H9 (cell line): ENCODE results near the gene SETD3. TPM values are rescaled to one million over a fixed set of nuclear protein-coding genes. Genes with fewer than 3 reads are reported as not detected.

Experiments used
- DNase-seq: peaks from one replicate; pipeline ENCODE4 v3.0.0-alpha.2; 2017
- H2AFZ ChIP-seq: one replicate; pipeline ENCODE4 v1.6.1; 2013; ENCODE audit warnings: mild to moderate bottlenecking, low read length, control low read depth, moderate library complexity
- H2AK5ac ChIP-seq: 2 replicates; pipeline ENCODE4 v1.6.1; 2013; ENCODE audit warnings: low read length, control low read depth, mixed read lengths; ENCODE audit not compliant: insufficient read length
- H2BK120ac ChIP-seq: one replicate; pipeline ENCODE4 v1.6.1; 2013; ENCODE audit warnings: low read depth, mild to moderate bottlenecking, low read length, control low read depth, inconsistent platforms; ENCODE audit not compliant: poor library complexity, severe bottlenecking
- H2BK12ac ChIP-seq: 2 replicates; pipeline ENCODE4 v1.6.1; 2013; ENCODE audit warnings: low read length, control low read depth, mixed read lengths, low read depth; ENCODE audit not compliant: insufficient read length
- H2BK15ac ChIP-seq: 2 replicates; pipeline ENCODE4 v1.6.1; 2013; ENCODE audit warnings: low read depth, low read length, control low read depth
- H2BK20ac ChIP-seq: one replicate; pipeline ENCODE4 v1.6.1; 2013; ENCODE audit warnings: low read depth, mild to moderate bottlenecking, low read length, control low read depth, inconsistent platforms; ENCODE audit not compliant: poor library complexity, severe bottlenecking
- H2BK5ac ChIP-seq: 2 replicates; pipeline ENCODE4 v1.6.1; 2013; ENCODE audit warnings: low read length, control low read depth, mixed read lengths; ENCODE audit not compliant: insufficient read length
- H3K14ac ChIP-seq: 2 replicates; pipeline ENCODE4 v1.6.1; 2013; ENCODE audit warnings: low read length, control low read depth; ENCODE audit not compliant: insufficient read depth
- H3K18ac ChIP-seq: 2 replicates; pipeline ENCODE4 v1.6.1; 2013; ENCODE audit warnings: low read depth, mild to moderate bottlenecking, mixed read lengths, low read length, control low read depth; ENCODE audit not compliant: insufficient read length
- H3K23ac ChIP-seq: 2 replicates; pipeline ENCODE4 v1.6.1; 2013; ENCODE audit warnings: low read length, control low read depth, mixed read lengths, low read depth; ENCODE audit not compliant: insufficient read length
- H3K23me2 ChIP-seq: 2 replicates; pipeline ENCODE4 v1.6.1; 2013; ENCODE audit warnings: low read depth, mild to moderate bottlenecking, mixed read lengths, low read length, control low read depth; ENCODE audit not compliant: insufficient read length, poor library complexity, severe bottlenecking
- H3K27ac ChIP-seq: 2 replicates; pipeline ENCODE4 v1.5.1; 2013; ENCODE audit warnings: low read length, control low read depth, mixed read lengths, low read depth; ENCODE audit not compliant: insufficient read length
- H3K27me3 ChIP-seq: 2 replicates; pipeline ENCODE4 v1.6.1; 2013; ENCODE audit warnings: low read length, control low read depth, inconsistent platforms; ENCODE audit not compliant: insufficient read depth
- H3K4ac ChIP-seq: 2 replicates; pipeline ENCODE4 v1.6.1; 2013; ENCODE audit warnings: low read depth, mild to moderate bottlenecking, control low read depth, inconsistent platforms, low read length, moderate library complexity
- H3K4me1 ChIP-seq: 2 replicates; pipeline ENCODE4 v1.6.1; 2013; ENCODE audit warnings: low read length, control low read depth, inconsistent platforms; ENCODE audit not compliant: insufficient read depth
- H3K4me2 ChIP-seq: 2 replicates; pipeline ENCODE4 v1.6.1; 2013; ENCODE audit warnings: low read length, control low read depth, mixed read lengths; ENCODE audit not compliant: insufficient read length, insufficient read depth
- H3K56ac ChIP-seq: 2 replicates; pipeline ENCODE4 v1.6.1; 2013; ENCODE audit warnings: low read depth, mild to moderate bottlenecking, mixed read lengths, low read length, control low read depth; ENCODE audit not compliant: insufficient read length
- H3K79me1 ChIP-seq: 2 replicates; pipeline ENCODE4 v1.6.1; 2013; ENCODE audit warnings: low read depth, mild to moderate bottlenecking, moderate library complexity, low read length, control low read depth, inconsistent platforms; ENCODE audit not compliant: insufficient read depth, poor library complexity, severe bottlenecking
- H3K79me2 ChIP-seq: 2 replicates; pipeline ENCODE4 v1.6.1; 2013; ENCODE audit warnings: low read length, control low read depth, inconsistent platforms; ENCODE audit not compliant: insufficient read depth
- H3K9ac ChIP-seq: 2 replicates; pipeline ENCODE4 v1.6.1; 2013; ENCODE audit warnings: low read length, control low read depth, mixed read lengths; ENCODE audit not compliant: insufficient read length; ENCODE audit errors: extremely low read depth
- H3K9me3 ChIP-seq: one replicate; pipeline ENCODE4 v1.6.1; 2013; ENCODE audit warnings: low read depth, low read length, inconsistent platforms; ENCODE audit not compliant: control insufficient read depth
- H3T11ph ChIP-seq: one replicate; pipeline ENCODE4 v1.6.1; 2013; ENCODE audit warnings: mild to moderate bottlenecking, low read length, control low read depth, inconsistent platforms
- H4K20me1 ChIP-seq: one replicate; pipeline ENCODE4 v1.6.1; 2013; ENCODE audit not compliant: control insufficient read depth, insufficient read length, insufficient read depth
- H4K5ac ChIP-seq: 2 replicates; pipeline ENCODE4 v1.6.1; 2013; ENCODE audit warnings: low read depth, mild to moderate bottlenecking, mixed read lengths, low read length, control low read depth; ENCODE audit not compliant: insufficient read length
- H4K8ac ChIP-seq: replicated peaks from 2 replicates; pipeline ENCODE4 v1.6.1; 2013; ENCODE audit warnings: low read length, control low read depth, mixed read lengths, low read depth; ENCODE audit not compliant: insufficient read length
- H4K91ac ChIP-seq: 2 replicates; pipeline ENCODE4 v1.6.1; 2013; ENCODE audit warnings: low read depth, mild to moderate bottlenecking, moderate library complexity, mixed read lengths, low read length, control low read depth; ENCODE audit not compliant: insufficient read length
- H3K27ac Mint-ChIP-seq, 3 experiments: 2 replicates in 2 of 3; 3 replicates in 1 of 3; pipeline ENCODE4 v1.8.0; 2020 to 2021; ENCODE audit warnings: mixed read lengths in 3 of 3, mild to moderate bottlenecking in 1 of 3, moderate library complexity in 1 of 3
- H3K27me3 Mint-ChIP-seq: 2 replicates; pipeline ENCODE4 v1.8.0; 2021; ENCODE audit warnings: low read depth, mild to moderate bottlenecking, moderate library complexity, mixed read lengths
- H3K36me3 Mint-ChIP-seq, 3 experiments: 2 replicates in 2 of 3; 3 replicates in 1 of 3; pipeline ENCODE4 v1.8.0; 2020 to 2021; ENCODE audit warnings: low read depth in 3 of 3, mixed read lengths in 3 of 3; ENCODE audit not compliant: insufficient read depth in 1 of 3
- H3K4me1 Mint-ChIP-seq, 2 experiments: 2 replicates each; pipeline ENCODE4 v1.8.0; 2020; ENCODE audit warnings: mixed read lengths in 2 of 2
- H3K4me3 Mint-ChIP-seq, 2 experiments: 2 replicates in 1 of 2; 3 replicates in 1 of 2; pipeline ENCODE4 v1.8.0; 2020 to 2021; ENCODE audit warnings: mild to moderate bottlenecking in 2 of 2, mixed read lengths in 2 of 2, moderate library complexity in 1 of 2
- H3K9me3 Mint-ChIP-seq, 2 experiments: 2 replicates in 1 of 2; 3 replicates in 1 of 2; pipeline ENCODE4 v1.8.0; 2020; ENCODE audit warnings: mild to moderate bottlenecking in 2 of 2, mixed read lengths in 2 of 2, moderate library complexity in 1 of 2
- CTCF ChIP-seq: fragments of 200-600 bp; sonication (generic); conservative IDR thresholded peaks from 3 replicates; pipeline ENCODE4 v1.8.0; 2021; ENCODE audit warnings: antibody characterized with exemption, mild to moderate bottlenecking
- WGBS: extraction: QIAGEN DNeasy Blood & Tissue Kit; methylation state at CpG from one replicate; pipeline ENCODE4 v1.1.7; 2013; ENCODE audit warnings: missing lambda C conversion rate, low lambda C conversion rate, mixed read lengths; ENCODE audit not compliant: insufficient read length; ENCODE audit errors: extremely low coverage; 5-methylcytosine and 5-hydroxymethylcytosine counted together
- total RNA-seq: library from RNA; stranded (reverse); gene quantifications from 2 replicates; pipeline ENCODE4 v1.2.1, GENCODE V29; 2021

Gene SETD3
- total RNA-seq, 1 experiment from 2014 or later, result 56.7 TPM

GRCh38 chr14:99519931-99520421, 39.3 kb upstream of the SETD3 start:
- no peak overlapping the region; the same call in 1 of the 2 replicates for H3K14ac ChIP-seq
- H3K4me1 Mint-ChIP-seq, result peaks cover 34 to 41% of the 10 kb centered on the region in 2 experiments
- peaks cover 3% of the 10 kb centered on the region for H4K20me1 ChIP-seq
- H3K27me3 ChIP-seq, result no peaks in the 10 kb centered on the region
- no peak overlapping the region for H4K8ac ChIP-seq
- no peak overlapping the region for H2AFZ ChIP-seq
- no peak overlapping the region for H3K18ac ChIP-seq
- no peaks in the 10 kb centered on the region for H3K79me2 ChIP-seq
- H3T11ph ChIP-seq, result no peak overlapping the region
- no peak overlapping the region for H3K27ac ChIP-seq
- no peaks in the 10 kb centered on the region for H3K9me3 ChIP-seq
- H2BK12ac ChIP-seq, result no peak overlapping the region
- peaks cover 11% of the 10 kb centered on the region; the same call in 1 of the 2 replicates for H3K4me1 ChIP-seq
- no peaks in the 10 kb centered on the region for H3K79me1 ChIP-seq
- H3K4ac ChIP-seq, result no peak overlapping the region
- no CpG with 5 or more reads among the region's 6 CpGs for whole genome bisulfite sequencing
- H3K4me2 ChIP-seq, result no peak overlapping the region
- H3K36me3 Mint-ChIP-seq, result peaks cover 0 to 6% (median 0%) of the 10 kb centered on the region in 3 experiments; a peak in 3 of 7 replicates
- no peak overlapping the region for H2BK15ac ChIP-seq
- no peaks in the 10 kb centered on the region for H3K27me3 Mint-ChIP-seq
- no peak overlapping the region for H2BK120ac ChIP-seq
- no peak for TF ChIP-seq CTCF
- H4K5ac ChIP-seq, result no peak overlapping the region
- no peak overlapping the region for H3K9ac ChIP-seq
- H3K9me3 Mint-ChIP-seq, result no peaks in the 10 kb centered on the region
- H3K23ac ChIP-seq, result no peak overlapping the region
- H3K27ac Mint-ChIP-seq, result no peak overlapping the region
- no peak overlapping the region for H4K91ac ChIP-seq
- no peak overlapping the region for H2BK20ac ChIP-seq
- H2BK5ac ChIP-seq, result no peak overlapping the region
- DNase-seq, result no peak
- no peak overlapping the region for H2AK5ac ChIP-seq
- H3K23me2 ChIP-seq, result no peaks in the 10 kb centered on the region
- no peak overlapping the region for H3K4me3 Mint-ChIP-seq
- H3K56ac ChIP-seq, result no peak overlapping the region
